HK-2 (cell line): Measurements from ENCODE around the gene RPS3.

ENCODE experiments used
- DNase-seq: peaks from one replicate; pipeline ENCODE4 v3.0.0-alpha.2; 2018; ENCODE audit not compliant: unreplicated experiment

The RPS3 gene

GRCh38 chr11:75420224-75421034 lies 21.1 kb downstream of the RPS3 start:
- no peak for DNase-seq

GRCh38 chr11:75421035-75421602 lies 21.8 kb downstream of the RPS3 start:
- DNase-seq = no peak

GRCh38 chr11:75421902-75422247 lies 22.6 kb downstream of the RPS3 start:
- DNase-seq = no peak

- no peak for DNase-seq
Measured at GRCh38 chr11:75422248-75423231, 23.2 kb downstream of the RPS3 start.

GRCh38 chr11:75423721-75424120 lies 24.4 kb downstream of the RPS3 start:
- no peak for DNase-seq

- DNase-seq = no peak
Measured at GRCh38 chr11:75424396-75424795, 25.1 kb downstream of the RPS3 start.

- DNase-seq = no peak
Measured at GRCh38 chr11:75425422-75425821, 26.1 kb downstream of the RPS3 start.

GRCh38 chr11:75426720-75427086 lies 27.4 kb downstream of the RPS3 start:
- DNase-seq = no peak

GRCh38 chr11:75427181-75427580 lies 27.9 kb downstream of the RPS3 start:
- no peak for DNase-seq

- peak; percentile 91 for DNase-seq
Measured at GRCh38 chr11:75428281-75428724, 29.0 kb downstream of the RPS3 start.

GRCh38 chr11:75428989-75429640 lies 29.8 kb downstream of the RPS3 start:
- DNase-seq = peak; percentile 52

- DNase-seq = no peak
Measured at GRCh38 chr11:75429641-75429901, 30.3 kb downstream of the RPS3 start.

GRCh38 chr11:75429902-75430713 lies 30.8 kb downstream of the RPS3 start:
- DNase-seq = peak; percentile 85

- peak; percentile 22 for DNase-seq
Measured at GRCh38 chr11:75430714-75431532, 31.6 kb downstream of the RPS3 start.

GRCh38 chr11:75431533-75432525 lies 32.5 kb downstream of the RPS3 start:
- DNase-seq = no peak

- DNase-seq = no peak
Measured at GRCh38 chr11:75432911-75433321, 33.6 kb downstream of the RPS3 start, which contains the start of gene KLHL35. TSS of gene KLHL35 (minus strand) at chr11:75433203. CDS start at chr11:75430629, 2,574 bp downstream.

- DNase-seq = no peak
Measured at GRCh38 chr11:75433443-75433842, 34.1 kb downstream of the RPS3 start.

GRCh38 chr11:75434051-75434450 lies 34.7 kb downstream of the RPS3 start:
- no peak for DNase-seq
